Measurements from ENCODE around the gene XRCC1. TPM values are rescaled to one million over a fixed set of nuclear protein-coding genes. Genes with fewer than 3 reads are reported as not detected.
A peak's percentile ranks its signal among the peaks of the same experiment; 100 is the strongest.

XRCC1 gene
- total and polyA plus RNA-seq, 9 of the 15 experiments (the other 6 are each of a cell fraction or from before 2014, with no cell fraction given): 1.5 to 36.9 (median 24.9) TPM

GRCh38 chr19:43532962-43533545 is 42.3 kb downstream of the XRCC1 start, which contains the start of gene ZNF575 (continued):
- TF ChIP-seq FOXP4 (CRISPR knock-in tag; IDR thresholded peaks at IDR 0.05; ENCODE audit: borderline replicate concordance): no peak
- no peak for TF ChIP-seq ZNF445 (CRISPR knock-in tag; IDR thresholded peaks at IDR 0.05; ENCODE audit: low read depth)
- no peak for TF ChIP-seq KHSRP (IDR thresholded peaks at IDR 0.05)
- no peak for TF ChIP-seq STAG1 (CRISPR knock-in tag; IDR thresholded peaks at IDR 0.05; ENCODE audit: borderline replicate concordance)
- TF ChIP-seq ESRRA (IDR thresholded peaks at IDR 0.05; ENCODE audit: borderline replicate concordance, low read depth): peak; percentile 31; the same call in 1 of the 2 replicates
- TF ChIP-seq ATF3 (IDR thresholded peaks at IDR 0.05): no peak
- TF ChIP-seq ATF3 (CRISPR knock-in tag; conservative IDR thresholded peaks at IDR 0.05): no peak
- TF ChIP-seq RBM17 (IDR thresholded peaks at IDR 0.05; ENCODE audit: borderline replicate concordance, low read depth, low read length): no peak
- no peak for TF ChIP-seq IRF1 (CRISPR knock-in tag; IDR thresholded peaks at IDR 0.05; ENCODE audit: borderline replicate concordance)
- no peak for TF ChIP-seq ARID3B (CRISPR knock-in tag; IDR thresholded peaks at IDR 0.05; ENCODE audit: borderline replicate concordance)
- TF ChIP-seq SNRNP70 (optimal IDR thresholded peaks at IDR 0.05; ENCODE audit: low read depth, low read length): no peak
- no peak for TF ChIP-seq FUS (optimal IDR thresholded peaks at IDR 0.05; ENCODE audit: low read depth, low read length)
- no peak for TF ChIP-seq E4F1 (CRISPR knock-in tag; IDR thresholded peaks at IDR 0.05; ENCODE audit: borderline replicate concordance)
- no peak for TF ChIP-seq GTF2A2 (tag; IDR thresholded peaks at IDR 0.05)
- no peak for TF ChIP-seq PBX2 (CRISPR knock-in tag; IDR thresholded peaks at IDR 0.05; ENCODE audit: low read depth)
- TF ChIP-seq PBX2 (tag; conservative IDR thresholded peaks at IDR 0.05; ENCODE audit: low read depth): no peak
- TF ChIP-seq SLC30A9 (CRISPR knock-in tag; IDR thresholded peaks at IDR 0.05): no peak
